ENCODE data around the gene USF3. TPM values are rescaled to one million over a fixed set of nuclear protein-coding genes. Genes with fewer than 3 reads are reported as not detected.

Gene USF3
- total RNA-seq, 2 experiments from 2014 or later = 11.7 to 18.1 TPM

- peak overlapping the region; percentile 88 for H3K27ac ChIP-seq (ENCODE audit: low read depth, low read length, poor library complexity, severe bottlenecking)
- H3K79me2 ChIP-seq (ENCODE audit: insufficient read depth, low read depth, low read length) = no peaks in the 10 kb centered on the region
- H2AFZ ChIP-seq (ENCODE audit: low read length) = peak overlapping the region; percentile 2; the same call in 1 of the 2 replicates
- H4K20me1 ChIP-seq (ENCODE audit: insufficient read depth, low read length) = no peaks in the 10 kb centered on the region
- DNase-seq (ENCODE audit: low spot score) = peak; percentile 20
- ChIA-PET POLR2A (interaction anchor here (0.5 to 2.8 kb wide), 6 partner anchors 8 to 296 kb away, joined by 3 to 8 read pairs (median 6); partner anchors contain the start of gene USF3), CTCF (ENCODE audit: unreplicated experiment) (no interaction called here)
- no TSS peak for BruUV-seq (replicated peaks)
- H3K4me1 ChIP-seq (ENCODE audit: insufficient read depth, low read length, poor library complexity, severe bottlenecking) = peaks cover 39% of the 10 kb centered on the region
- H3K4me3 ChIP-seq (ENCODE audit: low read depth, low read length, poor library complexity, severe bottlenecking) = no peak overlapping the region
- H3K9me2 ChIP-seq (ENCODE audit: insufficient read depth, low read length) = no peaks in the 10 kb centered on the region
- H3K4me2 ChIP-seq (ENCODE audit: low read length) = peak overlapping the region; percentile 72
- TF ChIP-seq CTCF (conservative IDR thresholded peaks at IDR 0.05; ENCODE audit: low read length) = no peak
- no peak for TF ChIP-seq EZH2phosphoT487 (IDR thresholded peaks at IDR 0.05; ENCODE audit: borderline replicate concordance, low read depth, low read length)
- intact Hi-C loops (cut with micrococcal nuclease; ENCODE audit: unreplicated experiment) = no loop called here
- no peaks in the 10 kb centered on the region for H3K9me3 ChIP-seq (ENCODE audit: low read length)
- H3K36me3 ChIP-seq (ENCODE audit: insufficient read depth, low read length) = peaks cover 35% of the 10 kb centered on the region
These were observed 36.0 kb downstream of the USF3 start for GRCh38 chr3:113660458-113660857.

GRCh38 chr3:113659996-113660395 is 36.4 kb downstream of the USF3 start:
- peak; percentile 9 for DNase-seq (ENCODE audit: low spot score)
- no TSS peak for BruUV-seq (replicated peaks)
- Histone ChIP-seq H3K4me1 (ENCODE audit: insufficient read depth, low read length, poor library complexity, severe bottlenecking) (peaks cover 39% of the 10 kb centered on the region), H3K9me2 (ENCODE audit: insufficient read depth, low read length) (no peaks in the 10 kb centered on the region), H3K36me3 (ENCODE audit: insufficient read depth, low read length) (peaks cover 35% of the 10 kb centered on the region), H3K9me3 (ENCODE audit: low read length) (no peaks in the 10 kb centered on the region), H3K4me3 (ENCODE audit: low read depth, low read length, poor library complexity, severe bottlenecking) (peak overlapping the region; percentile 48), H3K27ac (ENCODE audit: low read depth, low read length, poor library complexity, severe bottlenecking) (peak overlapping the region; percentile 88), H3K4me2 (ENCODE audit: low read length) (peak overlapping the region; percentile 72), H2AFZ (ENCODE audit: low read length) (peak overlapping the region; percentile 2; the same call in 1 of the 2 replicates), H3K79me2 (ENCODE audit: insufficient read depth, low read depth, low read length) (no peaks in the 10 kb centered on the region), H4K20me1 (ENCODE audit: insufficient read depth, low read length) (no peaks in the 10 kb centered on the region)
- intact Hi-C loops (cut with micrococcal nuclease; ENCODE audit: unreplicated experiment) = loop anchor here (2.0 kb wide), 1 partner anchor 53 kb away; no protein-coding TSS in a partner anchor
- CTCF ChIA-PET (ENCODE audit: unreplicated experiment) = interaction anchor here (1.2 kb wide), 1 partner anchor 81 kb away, joined by 4 read pairs; no protein-coding TSS in a partner anchor
- POLR2A ChIA-PET = interaction anchor here (0.5 to 2.8 kb wide), 7 partner anchors 9 to 144 kb away, joined by 3 to 8 read pairs (median 4); partner anchors contain the start of gene USF3
- TF ChIP-seq EZH2phosphoT487 (IDR thresholded peaks at IDR 0.05; ENCODE audit: borderline replicate concordance, low read depth, low read length) (no peak), CTCF (conservative IDR thresholded peaks at IDR 0.05; ENCODE audit: low read length) (no peak)

DNA sequence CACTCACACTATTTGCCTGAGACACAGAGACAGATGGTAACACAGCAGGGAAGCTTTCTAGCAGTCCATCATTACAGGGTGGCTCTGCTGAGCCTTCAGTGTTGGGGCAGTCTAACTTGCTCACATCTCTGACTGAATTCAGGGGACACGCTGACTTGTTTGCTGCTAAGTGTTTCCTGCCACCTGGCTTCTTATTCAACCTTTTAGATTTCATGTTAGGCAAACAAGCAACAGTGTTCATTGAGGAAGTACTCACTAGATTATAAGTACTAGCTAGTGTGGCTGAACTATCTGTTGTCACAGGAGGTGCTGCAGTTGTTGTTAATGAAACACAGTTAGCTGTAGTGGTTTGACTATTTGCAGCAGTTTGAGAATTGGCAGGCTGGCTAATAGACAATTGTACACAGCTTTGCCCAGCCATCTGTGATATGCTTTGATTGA is 37.3 kb downstream of the USF3 start:
- Histone ChIP-seq H4K20me1 (ENCODE audit: insufficient read depth, low read length) (no peaks in the 10 kb centered on the region), H3K4me3 (ENCODE audit: low read depth, low read length, poor library complexity, severe bottlenecking) (peak overlapping the region; percentile 48), H3K27ac (ENCODE audit: low read depth, low read length, poor library complexity, severe bottlenecking) (peak overlapping the region; percentile 88), H2AFZ (ENCODE audit: low read length) (peak overlapping the region; percentile 87), H3K79me2 (ENCODE audit: insufficient read depth, low read depth, low read length) (no peaks in the 10 kb centered on the region), H3K4me2 (ENCODE audit: low read length) (peak overlapping the region; percentile 72), H3K36me3 (ENCODE audit: insufficient read depth, low read length) (peaks cover 35% of the 10 kb centered on the region), H3K9me3 (ENCODE audit: low read length) (no peaks in the 10 kb centered on the region), H3K9me2 (ENCODE audit: insufficient read depth, low read length) (no peaks in the 10 kb centered on the region), H3K4me1 (ENCODE audit: insufficient read depth, low read length, poor library complexity, severe bottlenecking) (peaks cover 39% of the 10 kb centered on the region)
- POLR2A ChIA-PET = interaction anchor here (0.9 to 2.8 kb wide), 5 partner anchors 10 to 86 kb away, joined by 3 to 8 read pairs (median 4); no protein-coding TSS in a partner anchor
- no TSS peak for BruUV-seq (replicated peaks)
- intact Hi-C loops (cut with micrococcal nuclease; ENCODE audit: unreplicated experiment) = loop anchor here (2.0 kb wide), 1 partner anchor 52 kb away; no protein-coding TSS in a partner anchor
- CTCF ChIA-PET (ENCODE audit: unreplicated experiment) = interaction anchor here (1.2 kb wide), 1 partner anchor 81 kb away, joined by 4 read pairs; no protein-coding TSS in a partner anchor
- TF ChIP-seq EZH2phosphoT487 (IDR thresholded peaks at IDR 0.05; ENCODE audit: borderline replicate concordance, low read depth, low read length) = no peak
- no peak for TF ChIP-seq CTCF (conservative IDR thresholded peaks at IDR 0.05; ENCODE audit: low read length)
- peak; percentile 91 for DNase-seq (ENCODE audit: low spot score)

All from OCI-LY7 (cell line).